Gastrocnemius medialis (tissue), 4 donors: Measurements from ENCODE around the gene BEND3.

Source experiments
- POLR2A ChIP-seq, 2 donors: fragments of 450-650 bp; IDR thresholded peaks; one replicate each; pipeline ENCODE4 v1.6.1; 2017; ENCODE audit warnings: antibody characterized with exemption in 2 of 2, mild to moderate bottlenecking in 2 of 2, moderate library complexity in 2 of 2
- TF ChIP-seq, protein P1 (sequence below), 5 experiments: fragments of 450-650 bp in 3 of 5; fragments of 200-600 bp in 2 of 5; sonication (generic) in 2 of 5; IDR thresholded peaks in 4 of 5; conservative IDR thresholded peaks in 1 of 5; 1 replicate in 4 of 5; 2 replicates in 1 of 5; pipeline ENCODE4 v1.5.1; 2016 to 2019; ENCODE audit warnings: antibody characterized with exemption in 5 of 5, mild to moderate bottlenecking in 3 of 5, moderate library complexity in 3 of 5

DNA sequence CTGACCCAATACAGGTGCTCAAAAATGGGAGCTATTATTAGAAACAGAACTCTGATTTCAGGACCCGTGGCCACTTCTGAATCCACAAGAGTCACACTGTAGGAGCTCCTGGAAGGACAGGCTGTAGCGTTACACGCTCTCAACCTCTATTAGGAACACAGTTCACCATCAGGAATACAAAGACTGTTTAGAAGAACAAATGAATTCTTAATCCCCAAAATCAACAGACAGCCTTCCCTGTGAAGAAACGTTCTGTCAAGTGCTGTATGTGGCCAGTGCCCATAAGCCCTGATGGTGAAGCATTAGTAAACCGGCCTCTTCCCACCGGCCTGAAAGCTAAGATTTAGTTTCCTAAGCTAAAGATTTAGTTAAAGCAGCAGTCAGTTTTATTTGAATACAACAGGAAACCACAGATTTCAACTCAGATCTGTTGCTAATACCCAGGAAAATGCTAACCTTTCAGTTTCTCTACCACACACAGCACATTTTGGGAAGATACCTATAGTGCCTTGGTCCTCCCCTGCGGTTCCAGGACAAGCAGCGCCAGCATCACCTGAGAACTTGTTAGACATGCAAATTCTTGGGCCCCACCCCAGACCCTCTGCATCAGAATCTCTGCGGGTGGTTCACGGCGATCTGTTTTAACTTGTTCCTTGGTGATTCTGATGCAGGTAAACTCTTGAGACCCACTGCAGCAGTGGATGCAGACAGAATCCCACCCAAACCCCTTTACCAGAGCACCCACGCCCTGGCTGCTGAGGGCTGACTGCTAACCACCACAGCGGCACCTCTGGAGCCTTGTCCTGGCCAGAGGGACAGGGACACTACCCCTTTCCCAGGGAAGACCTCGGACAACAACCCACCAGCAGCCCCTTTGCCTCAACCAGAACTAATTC, 53.9 kb downstream of the BEND3 start:
- TF ChIP-seq, protein P1, sequence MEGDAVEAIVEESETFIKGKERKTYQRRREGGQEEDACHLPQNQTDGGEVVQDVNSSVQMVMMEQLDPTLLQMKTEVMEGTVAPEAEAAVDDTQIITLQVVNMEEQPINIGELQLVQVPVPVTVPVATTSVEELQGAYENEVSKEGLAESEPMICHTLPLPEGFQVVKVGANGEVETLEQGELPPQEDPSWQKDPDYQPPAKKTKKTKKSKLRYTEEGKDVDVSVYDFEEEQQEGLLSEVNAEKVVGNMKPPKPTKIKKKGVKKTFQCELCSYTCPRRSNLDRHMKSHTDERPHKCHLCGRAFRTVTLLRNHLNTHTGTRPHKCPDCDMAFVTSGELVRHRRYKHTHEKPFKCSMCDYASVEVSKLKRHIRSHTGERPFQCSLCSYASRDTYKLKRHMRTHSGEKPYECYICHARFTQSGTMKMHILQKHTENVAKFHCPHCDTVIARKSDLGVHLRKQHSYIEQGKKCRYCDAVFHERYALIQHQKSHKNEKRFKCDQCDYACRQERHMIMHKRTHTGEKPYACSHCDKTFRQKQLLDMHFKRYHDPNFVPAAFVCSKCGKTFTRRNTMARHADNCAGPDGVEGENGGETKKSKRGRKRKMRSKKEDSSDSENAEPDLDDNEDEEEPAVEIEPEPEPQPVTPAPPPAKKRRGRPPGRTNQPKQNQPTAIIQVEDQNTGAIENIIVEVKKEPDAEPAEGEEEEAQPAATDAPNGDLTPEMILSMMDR (IDR thresholded peaks at IDR 0.05 in 4 of 5, conservative IDR thresholded peaks at IDR 0.05 in 1 of 5), result no peak
- TF ChIP-seq POLR2A (IDR thresholded peaks at IDR 0.05), result no peak
